GM21360 (cell line): ENCODE results near the gene KIAA1217.
"Not testable (repeated sequence)": the region's sequence is repeated elsewhere in the genome, so short reads cannot be mapped to it uniquely, and the experiment has no call there.

Experiments
- ATAC-seq: cut with Tn5 transposase; IDR thresholded peaks from one replicate; pipeline ENCODE4 v1.9.1; 2021; ENCODE audit warnings: mild to moderate bottlenecking, moderate library complexity; ENCODE audit not compliant: unreplicated experiment

KIAA1217 gene

GRCh38 chr10:24459836-24460235 lies 250.9 kb downstream of the KIAA1217 start:
- no peak for ATAC-seq

- no peak for ATAC-seq
Measured at GRCh38 chr10:24462291-24462813, 253.4 kb downstream of the KIAA1217 start.

GRCh38 chr10:24462889-24463552 lies 254.1 kb downstream of the KIAA1217 start:
- no peak for ATAC-seq

GRCh38 chr10:24463611-24464426 lies 254.9 kb downstream of the KIAA1217 start:
- ATAC-seq = peak; percentile 58

GRCh38 chr10:24465124-24465874 lies 256.4 kb downstream of the KIAA1217 start:
- no peak for ATAC-seq

- peak; percentile 44 for ATAC-seq
Measured at GRCh38 chr10:24465891-24466818, 257.2 kb downstream of the KIAA1217 start.

GRCh38 chr10:24467136-24467535 lies 258.2 kb downstream of the KIAA1217 start:
- no peak for ATAC-seq

GRCh38 chr10:24467605-24468004 lies 258.7 kb downstream of the KIAA1217 start:
- ATAC-seq = no peak

GRCh38 chr10:24468281-24468751 lies 259.4 kb downstream of the KIAA1217 start:
- no peak for ATAC-seq

GRCh38 chr10:24469993-24470392 lies 261.1 kb downstream of the KIAA1217 start:
- ATAC-seq = no peak

- ATAC-seq = no peak
Measured at GRCh38 chr10:24475598-24475997, 266.7 kb downstream of the KIAA1217 start.

- no peak for ATAC-seq
Measured at GRCh38 chr10:24476913-24477701, 268.2 kb downstream of the KIAA1217 start.

- no peak for ATAC-seq
Measured at GRCh38 chr10:24477915-24478314, 269.0 kb downstream of the KIAA1217 start.

GRCh38 chr10:24479806-24480205 lies 270.9 kb downstream of the KIAA1217 start:
- no peak for ATAC-seq

- no peak for ATAC-seq
Measured at GRCh38 chr10:24480447-24480846, 271.5 kb downstream of the KIAA1217 start.

GRCh38 chr10:24481241-24481640 lies 272.3 kb downstream of the KIAA1217 start:
- ATAC-seq = no peak

- not testable (repeated sequence) for ATAC-seq
Measured at GRCh38 chr10:24482713-24483112, 273.8 kb downstream of the KIAA1217 start.

GRCh38 chr10:24483701-24484100 lies 274.8 kb downstream of the KIAA1217 start:
- peak; percentile 76 for ATAC-seq

- ATAC-seq = no peak
Measured at GRCh38 chr10:24484771-24485170, 275.8 kb downstream of the KIAA1217 start.
